Liver (tissue), 9 donors: ENCODE data around the gene CDH22. TPM values are rescaled to one million over a fixed set of nuclear protein-coding genes. Genes with fewer than 3 reads are reported as not detected.
A peak's percentile ranks its signal among the peaks of the same experiment; 100 is the strongest.

ENCODE experiments used
- DNase-seq: peaks from one replicate; pipeline ENCODE4 v3.0.0-alpha.2; 2017; ENCODE audit warnings: low spot score
- H3K27ac ChIP-seq, 2 donors: one replicate each; pipeline ENCODE4 v1.7.0; 2013; ENCODE audit warnings: inconsistent platforms in 2 of 2, low read length in 2 of 2, control low read depth in 1 of 2, low read depth in 1 of 2, mild to moderate bottlenecking in 1 of 2
- H3K27me3 ChIP-seq, 4 donors: one replicate each; pipeline versions ENCODE4 v1.6.1 to v1.7.0; 2013; ENCODE audit warnings: low read length in 3 of 4, inconsistent platforms in 1 of 4, mild to moderate bottlenecking in 1 of 4, moderate library complexity in 1 of 4; ENCODE audit not compliant: control insufficient read depth in 4 of 4, insufficient read depth in 4 of 4
- H3K36me3 ChIP-seq, 4 donors: one replicate each; pipeline versions ENCODE4 v1.6.1 to v1.7.0; 2013; ENCODE audit warnings: low read length in 3 of 4, mild to moderate bottlenecking in 3 of 4, low read depth in 1 of 4, moderate library complexity in 1 of 4; ENCODE audit not compliant: control insufficient read depth in 4 of 4, insufficient read depth in 3 of 4
- H3K4me1 ChIP-seq, 4 donors: one replicate each; pipeline versions ENCODE4 v1.6.1 to v1.7.0; 2013; ENCODE audit warnings: low read length in 3 of 4, mild to moderate bottlenecking in 3 of 4, moderate library complexity in 1 of 4; ENCODE audit not compliant: control insufficient read depth in 4 of 4, insufficient read depth in 4 of 4
- H3K4me3 ChIP-seq, 3 donors: one replicate each; pipeline versions ENCODE4 v1.6.1 to v1.7.0; 2013; ENCODE audit warnings: low read length in 3 of 3, control low read depth in 1 of 3, low read depth in 1 of 3, mild to moderate bottlenecking in 1 of 3
- H3K9ac ChIP-seq, 2 donors: one replicate each; pipeline ENCODE4 v1.7.0; 2013; ENCODE audit warnings: low read length in 2 of 2, mild to moderate bottlenecking in 2 of 2, moderate library complexity in 2 of 2, control low read depth in 1 of 2, low read depth in 1 of 2
- H3K9me3 ChIP-seq, 4 donors: one replicate each; pipeline versions ENCODE4 v1.6.1 to v1.7.0; 2013; ENCODE audit warnings: low read length in 3 of 4; ENCODE audit not compliant: control insufficient read depth in 4 of 4
- CTCF ChIP-seq: fragments of 150-350 bp; IDR thresholded peaks from 2 replicates; pipeline ENCODE4 v1.5.1; 2017; ENCODE audit warnings: improper control_type of control experiment, low read depth, low read length; ENCODE audit not compliant: missing input control
- EGR1 ChIP-seq, 2 donors: IDR thresholded peaks; 2 replicates each; pipeline ENCODE4 v1.6.1; 2016 to 2018; ENCODE audit warnings: antibody characterized with exemption in 2 of 2, low read depth in 2 of 2
- FOXA1 ChIP-seq: IDR thresholded peaks from 2 replicates; pipeline ENCODE4 v1.6.1; 2016; ENCODE audit warnings: antibody characterized with exemption
- GABPA ChIP-seq, 2 donors: IDR thresholded peaks in 1 of 2; conservative IDR thresholded peaks in 1 of 2; 2 replicates each; pipeline ENCODE4 v1.6.1; 2016; ENCODE audit warnings: antibody characterized with exemption in 2 of 2, mild to moderate bottlenecking in 1 of 2, moderate library complexity in 1 of 2
- HNF4A ChIP-seq, 2 donors: conservative IDR thresholded peaks; 2 replicates each; pipeline ENCODE4 v1.6.1; 2016; ENCODE audit warnings: antibody characterized with exemption in 2 of 2, mild to moderate bottlenecking in 2 of 2
- HNF4G ChIP-seq: IDR thresholded peaks from 2 replicates; pipeline ENCODE4 v1.6.1; 2016; ENCODE audit warnings: antibody characterized with exemption
- JUND ChIP-seq, 2 donors: IDR thresholded peaks; 2 replicates each; pipeline ENCODE4 v1.6.1; 2016; ENCODE audit warnings: antibody characterized with exemption in 2 of 2
- NR2F2 ChIP-seq: IDR thresholded peaks from 2 replicates; pipeline ENCODE4 v1.6.1; 2016; ENCODE audit warnings: antibody characterized with exemption
- RXRA ChIP-seq, 2 donors: IDR thresholded peaks; 2 replicates each; pipeline ENCODE4 v1.6.1; 2017 to 2018; ENCODE audit warnings: antibody characterized with exemption in 2 of 2, mild to moderate bottlenecking in 1 of 2
- SP1 ChIP-seq: IDR thresholded peaks from 2 replicates; pipeline ENCODE4 v1.6.1; 2018; ENCODE audit warnings: antibody characterized with exemption, mild to moderate bottlenecking
- TAF1 ChIP-seq: conservative IDR thresholded peaks from 2 replicates; pipeline ENCODE4 v1.6.1; 2016; ENCODE audit warnings: antibody characterized with exemption, mild to moderate bottlenecking
- ZBTB33 ChIP-seq: IDR thresholded peaks from 2 replicates; pipeline ENCODE4 v1.6.1; 2016; ENCODE audit warnings: antibody characterized with exemption
- WGBS: extraction: QIAGEN DNeasy Blood & Tissue Kit; methylation state at CpG from one replicate; pipeline ENCODE4 v1.1.7; 2013; 5-methylcytosine and 5-hydroxymethylcytosine counted together
- polyA plus RNA-seq, 2 donors: library from polyadenylated mRNA; stranded (reverse) in 1 of 2; unstranded in 1 of 2; fragments of 200-250 nt in 1 of 2; fragments of >200 nt in 1 of 2; fragmentation: Nextera tagmentation in 1 of 2; extraction: Ambion mirVana in 1 of 2; gene quantifications; one replicate each; pipeline versions ENCODE4 v1.2.1 to v1.2.3, GENCODE V29; 2013 to 2015
- total RNA-seq, 2 donors: library from RNA; depleted of rRNA; stranded (reverse); fragments of >200 nt; gene quantifications; one replicate each; pipeline ENCODE4 v1.2.3, GENCODE V29; 2014
- TF ChIP-seq, protein P1 (sequence below): IDR thresholded peaks from 2 replicates; pipeline ENCODE4 v1.6.1; 2016; ENCODE audit warnings: antibody characterized with exemption, mild to moderate bottlenecking
- TF ChIP-seq, protein P2 (sequence below): IDR thresholded peaks from 2 replicates; pipeline ENCODE4 v1.6.1; 2016; ENCODE audit warnings: antibody characterized with exemption
- TF ChIP-seq, protein P3 (sequence below): IDR thresholded peaks from 2 replicates; pipeline ENCODE4 v1.6.1; 2016; ENCODE audit warnings: antibody characterized with exemption
- donor health status: healthy.
- donor health status: healthy.
- donor health status: healthy.
- donor health status: healthy.
- donor health status: healthy.

Gene CDH22
- total and polyA plus RNA-seq, 4 donors = 0.02 TPM; not detected in 3

- TF ChIP-seq, protein P1, sequence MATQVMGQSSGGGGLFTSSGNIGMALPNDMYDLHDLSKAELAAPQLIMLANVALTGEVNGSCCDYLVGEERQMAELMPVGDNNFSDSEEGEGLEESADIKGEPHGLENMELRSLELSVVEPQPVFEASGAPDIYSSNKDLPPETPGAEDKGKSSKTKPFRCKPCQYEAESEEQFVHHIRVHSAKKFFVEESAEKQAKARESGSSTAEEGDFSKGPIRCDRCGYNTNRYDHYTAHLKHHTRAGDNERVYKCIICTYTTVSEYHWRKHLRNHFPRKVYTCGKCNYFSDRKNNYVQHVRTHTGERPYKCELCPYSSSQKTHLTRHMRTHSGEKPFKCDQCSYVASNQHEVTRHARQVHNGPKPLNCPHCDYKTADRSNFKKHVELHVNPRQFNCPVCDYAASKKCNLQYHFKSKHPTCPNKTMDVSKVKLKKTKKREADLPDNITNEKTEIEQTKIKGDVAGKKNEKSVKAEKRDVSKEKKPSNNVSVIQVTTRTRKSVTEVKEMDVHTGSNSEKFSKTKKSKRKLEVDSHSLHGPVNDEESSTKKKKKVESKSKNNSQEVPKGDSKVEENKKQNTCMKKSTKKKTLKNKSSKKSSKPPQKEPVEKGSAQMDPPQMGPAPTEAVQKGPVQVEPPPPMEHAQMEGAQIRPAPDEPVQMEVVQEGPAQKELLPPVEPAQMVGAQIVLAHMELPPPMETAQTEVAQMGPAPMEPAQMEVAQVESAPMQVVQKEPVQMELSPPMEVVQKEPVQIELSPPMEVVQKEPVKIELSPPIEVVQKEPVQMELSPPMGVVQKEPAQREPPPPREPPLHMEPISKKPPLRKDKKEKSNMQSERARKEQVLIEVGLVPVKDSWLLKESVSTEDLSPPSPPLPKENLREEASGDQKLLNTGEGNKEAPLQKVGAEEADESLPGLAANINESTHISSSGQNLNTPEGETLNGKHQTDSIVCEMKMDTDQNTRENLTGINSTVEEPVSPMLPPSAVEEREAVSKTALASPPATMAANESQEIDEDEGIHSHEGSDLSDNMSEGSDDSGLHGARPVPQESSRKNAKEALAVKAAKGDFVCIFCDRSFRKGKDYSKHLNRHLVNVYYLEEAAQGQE = peak; percentile 98
- TF ChIP-seq NR2F2 = no peak
- Histone ChIP-seq H3K4me3 (no peak overlapping the region), H3K36me3 (no peaks in the 10 kb centered on the region), H3K27me3 (peaks cover 0 to 7% (median under 1%) of the 10 kb centered on the region in 4 donors), H3K4me1 (no peaks in the 10 kb centered on the region), H3K27ac (no peak overlapping the region), H3K9me3 (no peaks in the 10 kb centered on the region), H3K9ac (no peak overlapping the region)
- 3% methylated on average over 4 of the region's 4 CpGs for WGBS
- DNase-seq = no peak
These were observed 77.5 kb downstream of the CDH22 start for GRCh38 chr20:46230801-46231282.

- no peak overlapping the region for H3K27ac ChIP-seq
- H3K4me3 ChIP-seq = no peak overlapping the region
- no peak for TF ChIP-seq GABPA (IDR thresholded peaks at IDR 0.05 in 1 of 2, conservative IDR thresholded peaks at IDR 0.05 in 1 of 2)
- TF ChIP-seq SP1 = no peak
- no peak for TF ChIP-seq NR2F2
- no peak for TF ChIP-seq JUND (IDR thresholded peaks at IDR 0.05)
- TF ChIP-seq, protein P1 = no peak
- no peak for TF ChIP-seq HNF4G
- TF ChIP-seq FOXA1 = no peak
- TF ChIP-seq, protein P2, sequence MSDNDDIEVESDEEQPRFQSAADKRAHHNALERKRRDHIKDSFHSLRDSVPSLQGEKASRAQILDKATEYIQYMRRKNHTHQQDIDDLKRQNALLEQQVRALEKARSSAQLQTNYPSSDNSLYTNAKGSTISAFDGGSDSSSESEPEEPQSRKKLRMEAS = no peak
- no peak for TF ChIP-seq HNF4A (conservative IDR thresholded peaks at IDR 0.05)
- TF ChIP-seq, protein P3, sequence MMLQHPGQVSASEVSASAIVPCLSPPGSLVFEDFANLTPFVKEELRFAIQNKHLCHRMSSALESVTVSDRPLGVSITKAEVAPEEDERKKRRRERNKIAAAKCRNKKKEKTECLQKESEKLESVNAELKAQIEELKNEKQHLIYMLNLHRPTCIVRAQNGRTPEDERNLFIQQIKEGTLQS = no peak
- TF ChIP-seq EGR1 (IDR thresholded peaks at IDR 0.05; ENCODE audit: low read depth in 2 of 2) = no peak
- TF ChIP-seq TAF1 = no peak
- TF ChIP-seq ZBTB33 = no peak
- TF ChIP-seq CTCF = no peak
- TF ChIP-seq RXRA (IDR thresholded peaks at IDR 0.05) = no peak
- no peak for DNase-seq
- no peaks in the 10 kb centered on the region for H3K36me3 ChIP-seq
- no peaks in the 10 kb centered on the region for H3K4me1 ChIP-seq
- H3K9me3 ChIP-seq = no peaks in the 10 kb centered on the region
- 76% methylated on average over 5 of the region's 5 CpGs for WGBS
- H3K9ac ChIP-seq = no peak overlapping the region
- H3K27me3 ChIP-seq = peaks cover 0 to 7% (median under 1%) of the 10 kb centered on the region in 4 donors
These were observed 78.2 kb downstream of the CDH22 start for GRCh38 chr20:46230106-46230491.
